ENCODE measurements around the gene KRT3.

DNA sequence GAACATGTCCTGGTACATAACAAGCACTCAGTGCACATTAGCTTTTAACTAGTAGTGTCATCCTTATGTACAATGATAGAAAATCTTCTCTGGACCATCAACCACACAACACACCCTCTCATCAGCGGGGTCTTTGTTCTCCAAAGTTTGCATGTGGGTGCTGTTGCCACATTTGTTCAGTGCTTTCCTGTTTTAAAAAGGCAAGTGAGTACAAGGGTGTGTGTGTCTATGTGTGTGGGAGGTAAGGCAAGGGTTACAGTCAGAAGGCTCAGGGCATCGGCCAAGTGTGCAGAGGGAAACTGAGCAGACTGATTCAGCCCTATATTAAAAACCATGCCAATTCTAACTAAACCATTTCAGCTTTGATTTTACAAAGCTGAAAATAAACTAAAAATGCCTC, 36.7 kb downstream of the KRT3 start:
- TF ChIP-seq, protein P1, sequence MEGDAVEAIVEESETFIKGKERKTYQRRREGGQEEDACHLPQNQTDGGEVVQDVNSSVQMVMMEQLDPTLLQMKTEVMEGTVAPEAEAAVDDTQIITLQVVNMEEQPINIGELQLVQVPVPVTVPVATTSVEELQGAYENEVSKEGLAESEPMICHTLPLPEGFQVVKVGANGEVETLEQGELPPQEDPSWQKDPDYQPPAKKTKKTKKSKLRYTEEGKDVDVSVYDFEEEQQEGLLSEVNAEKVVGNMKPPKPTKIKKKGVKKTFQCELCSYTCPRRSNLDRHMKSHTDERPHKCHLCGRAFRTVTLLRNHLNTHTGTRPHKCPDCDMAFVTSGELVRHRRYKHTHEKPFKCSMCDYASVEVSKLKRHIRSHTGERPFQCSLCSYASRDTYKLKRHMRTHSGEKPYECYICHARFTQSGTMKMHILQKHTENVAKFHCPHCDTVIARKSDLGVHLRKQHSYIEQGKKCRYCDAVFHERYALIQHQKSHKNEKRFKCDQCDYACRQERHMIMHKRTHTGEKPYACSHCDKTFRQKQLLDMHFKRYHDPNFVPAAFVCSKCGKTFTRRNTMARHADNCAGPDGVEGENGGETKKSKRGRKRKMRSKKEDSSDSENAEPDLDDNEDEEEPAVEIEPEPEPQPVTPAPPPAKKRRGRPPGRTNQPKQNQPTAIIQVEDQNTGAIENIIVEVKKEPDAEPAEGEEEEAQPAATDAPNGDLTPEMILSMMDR (IDR thresholded peaks at IDR 0.05; ENCODE audit: low read depth, low read length, missing input control), result no peak
- TF ChIP-seq, protein P2, sequence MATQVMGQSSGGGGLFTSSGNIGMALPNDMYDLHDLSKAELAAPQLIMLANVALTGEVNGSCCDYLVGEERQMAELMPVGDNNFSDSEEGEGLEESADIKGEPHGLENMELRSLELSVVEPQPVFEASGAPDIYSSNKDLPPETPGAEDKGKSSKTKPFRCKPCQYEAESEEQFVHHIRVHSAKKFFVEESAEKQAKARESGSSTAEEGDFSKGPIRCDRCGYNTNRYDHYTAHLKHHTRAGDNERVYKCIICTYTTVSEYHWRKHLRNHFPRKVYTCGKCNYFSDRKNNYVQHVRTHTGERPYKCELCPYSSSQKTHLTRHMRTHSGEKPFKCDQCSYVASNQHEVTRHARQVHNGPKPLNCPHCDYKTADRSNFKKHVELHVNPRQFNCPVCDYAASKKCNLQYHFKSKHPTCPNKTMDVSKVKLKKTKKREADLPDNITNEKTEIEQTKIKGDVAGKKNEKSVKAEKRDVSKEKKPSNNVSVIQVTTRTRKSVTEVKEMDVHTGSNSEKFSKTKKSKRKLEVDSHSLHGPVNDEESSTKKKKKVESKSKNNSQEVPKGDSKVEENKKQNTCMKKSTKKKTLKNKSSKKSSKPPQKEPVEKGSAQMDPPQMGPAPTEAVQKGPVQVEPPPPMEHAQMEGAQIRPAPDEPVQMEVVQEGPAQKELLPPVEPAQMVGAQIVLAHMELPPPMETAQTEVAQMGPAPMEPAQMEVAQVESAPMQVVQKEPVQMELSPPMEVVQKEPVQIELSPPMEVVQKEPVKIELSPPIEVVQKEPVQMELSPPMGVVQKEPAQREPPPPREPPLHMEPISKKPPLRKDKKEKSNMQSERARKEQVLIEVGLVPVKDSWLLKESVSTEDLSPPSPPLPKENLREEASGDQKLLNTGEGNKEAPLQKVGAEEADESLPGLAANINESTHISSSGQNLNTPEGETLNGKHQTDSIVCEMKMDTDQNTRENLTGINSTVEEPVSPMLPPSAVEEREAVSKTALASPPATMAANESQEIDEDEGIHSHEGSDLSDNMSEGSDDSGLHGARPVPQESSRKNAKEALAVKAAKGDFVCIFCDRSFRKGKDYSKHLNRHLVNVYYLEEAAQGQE (IDR thresholded peaks at IDR 0.05), result no peak
- TF ChIP-seq RXRA (IDR thresholded peaks at IDR 0.05), result no peak
- TF ChIP-seq, protein P3, sequence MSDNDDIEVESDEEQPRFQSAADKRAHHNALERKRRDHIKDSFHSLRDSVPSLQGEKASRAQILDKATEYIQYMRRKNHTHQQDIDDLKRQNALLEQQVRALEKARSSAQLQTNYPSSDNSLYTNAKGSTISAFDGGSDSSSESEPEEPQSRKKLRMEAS (IDR thresholded peaks at IDR 0.05), result no peak
- no peak for TF ChIP-seq RAD21 (IDR thresholded peaks at IDR 0.05)
- no peak for TF ChIP-seq GABPA (IDR thresholded peaks at IDR 0.05 in 1 of 2, conservative IDR thresholded peaks at IDR 0.05 in 1 of 2)

All from liver (tissue), 3 donors.